Endothelial cell of umbilical vein (primary cell): ENCODE data around the gene SLC38A2. TPM values are rescaled to one million over a fixed set of nuclear protein-coding genes. Genes with fewer than 3 reads are reported as not detected.

Source experiments
- BruUV-seq: library from RNA; stranded (reverse); fragments of 400-500 nt; replicated peaks from 2 replicates; lab custom pipeline; 2021; lab: Mats Ljungman, UMichigan
- CTCF ChIA-PET: fragments of 300-600, 350-600 bp; sonication (Branson Sonifier 250); formaldehyde crosslinking; loops from one replicate; lab custom pipeline; 2021; ENCODE audit warnings: antibody characterized with exemption, inconsistent platforms; lab: Charles Lee
- POLR2A ChIA-PET: fragments of 300-600, 350-600 bp; sonication (Branson Sonifier 250); formaldehyde crosslinking; loops from one replicate; lab custom pipeline; 2021; ENCODE audit warnings: antibody characterized with exemption, inconsistent platforms; lab: Charles Lee
- DNase-seq: peaks from one replicate; pipeline ENCODE4 v3.0.0-alpha.2; 2011; ENCODE audit warnings: low read depth, low spot score
- FAIRE-seq: peaks from 2 replicates; lab custom pipeline; 2011; peaks lifted over from hg19 to GRCh38; lab: Jason Lieb, UNC
- H2AFZ ChIP-seq: 2 replicates; pipeline ENCODE4 v1.6.0; 2012; ENCODE audit warnings: low read depth, low read length, control low read depth, inconsistent platforms
- H3K27ac ChIP-seq: 2 replicates; pipeline ENCODE4 v1.5.1; 2011; ENCODE audit warnings: low read depth, mild to moderate bottlenecking, control low read depth, low read length, moderate library complexity; ENCODE audit not compliant: insufficient read depth
- H3K27me3 ChIP-seq, 2 experiments: 2 replicates each; pipeline versions ENCODE4 v1.6.0 to v1.6.1; 2011; ENCODE audit warnings: low read length in 2 of 2, mixed read lengths in 1 of 2; ENCODE audit not compliant: control insufficient read depth in 2 of 2, insufficient read depth in 2 of 2
- H3K36me3 ChIP-seq, 2 experiments: 2 replicates in 1 of 2; 3 replicates in 1 of 2; pipeline ENCODE4 v1.5.1; 2011; ENCODE audit warnings: low read length in 2 of 2, mild to moderate bottlenecking in 1 of 2, moderate library complexity in 1 of 2; ENCODE audit not compliant: control insufficient read depth in 2 of 2, insufficient read depth in 2 of 2; ENCODE audit errors: extremely low read depth in 1 of 2
- H3K4me1 ChIP-seq: 3 replicates; pipeline ENCODE4 v1.5.1; 2011; ENCODE audit warnings: mild to moderate bottlenecking, low read length; ENCODE audit not compliant: control insufficient read depth, insufficient read depth; ENCODE audit errors: extremely low read depth
- H3K4me2 ChIP-seq: 2 replicates; pipeline ENCODE4 v1.6.1; 2011; ENCODE audit warnings: low read length, control low read depth, mixed read lengths; ENCODE audit not compliant: insufficient read depth
- H3K4me3 ChIP-seq, 3 experiments: fragments of 200-600 bp in 1 of 3; sonication (generic), shearing (Covaris generic) in 1 of 3; replicated peaks in 1 of 3; 2 replicates each; pipeline ENCODE4 v1.5.1; 2011 to 2016; ENCODE audit warnings: control low read depth in 3 of 3, low read length in 3 of 3, mild to moderate bottlenecking in 2 of 3, inconsistent platforms in 1 of 3, low read depth in 1 of 3, moderate library complexity in 1 of 3; ENCODE audit not compliant: insufficient read depth in 1 of 3
- H3K79me2 ChIP-seq: 2 replicates; pipeline ENCODE4 v1.6.0; 2012; ENCODE audit warnings: low read length, inconsistent platforms; ENCODE audit not compliant: control insufficient read depth, insufficient read depth
- H3K9ac ChIP-seq: replicated peaks from 2 replicates; pipeline ENCODE3; 2011; ENCODE audit warnings: low read length, control low read depth; ENCODE audit not compliant: insufficient read depth; ENCODE audit errors: extremely low read depth
- H3K9me1 ChIP-seq: replicated peaks from 3 replicates; pipeline ENCODE4 v1.6.0; 2011; ENCODE audit warnings: mild to moderate bottlenecking, low read length; ENCODE audit not compliant: control insufficient read depth, insufficient read depth; ENCODE audit errors: extremely low read depth
- H3K9me3 ChIP-seq: replicated peaks from 2 replicates; pipeline ENCODE4 v1.5.1; 2012; ENCODE audit warnings: low read length, inconsistent platforms; ENCODE audit not compliant: control insufficient read depth, insufficient read depth
- H4K20me1 ChIP-seq: replicated peaks from 2 replicates; pipeline ENCODE3; 2011; ENCODE audit warnings: mild to moderate bottlenecking, low read length; ENCODE audit not compliant: control insufficient read depth, insufficient read depth; ENCODE audit errors: extremely low read depth
- EZH2 ChIP-seq: IDR thresholded peaks from 2 replicates; pipeline ENCODE4 v1.6.1; 2012; ENCODE audit warnings: borderline replicate concordance, low read depth, mild to moderate bottlenecking, moderate library complexity, low read length, inconsistent platforms; ENCODE audit not compliant: severe bottlenecking
- FOS ChIP-seq: IDR thresholded peaks from 2 replicates; pipeline ENCODE4 v1.6.1; 2011; ENCODE audit warnings: mild to moderate bottlenecking, low read length, moderate library complexity, borderline replicate concordance; ENCODE audit not compliant: insufficient read depth
- MYC ChIP-seq: IDR thresholded peaks from one replicate; pipeline ENCODE4 v1.6.1; 2011; ENCODE audit warnings: mild to moderate bottlenecking, low read depth, low read length
- POLR2A ChIP-seq: IDR thresholded peaks from 2 replicates; pipeline ENCODE4 v1.6.1; 2012; ENCODE audit warnings: low read depth, mild to moderate bottlenecking, control low read depth, low read length
- POLR2AphosphoS5 ChIP-seq: IDR thresholded peaks from 2 replicates; pipeline ENCODE4 v1.6.1; 2012; ENCODE audit warnings: low read depth, mild to moderate bottlenecking, control low read depth, low read length, moderate library complexity; ENCODE audit not compliant: insufficient read depth
- dilution Hi-C: fragments of 300-500 bp; cut with MboI; formaldehyde crosslinking; loops from one replicate; pipeline ENCODE4 v1.15.0; 2019; ENCODE audit warnings: low sequenced_read_pairs; ENCODE audit not compliant: extremely low pct_ligation_motif_present
- intact Hi-C: fragments of 100-400 bp; cut with micrococcal nuclease; formaldehyde crosslinking; loops from one replicate; pipeline ENCODE4 v1.10.0; 2022
- polyA plus RNA-seq, 4 experiments: library from polyadenylated mRNA; depleted of rRNA in 3 of 4; stranded (reverse) in 3 of 4; unstranded in 1 of 4; fragments of >200 nt; gene quantifications; 2 replicates each; pipeline versions ENCODE4 v1.2.1 to v1.2.3, GENCODE V29; 2011 to 2012; ENCODE audit warnings: missing spikeins in 1 of 4
- total RNA-seq: library from RNA; stranded (reverse); gene quantifications from 2 replicates; pipeline ENCODE4 v1.2.3, GENCODE V29; 2021
- TF ChIP-seq, protein P1 (sequence below), 2 donors: IDR thresholded peaks; 1 replicate in 1 of 2; 2 replicates in 1 of 2; pipeline ENCODE4 v1.5.1; 2011; ENCODE audit warnings: low read length in 2 of 2, mild to moderate bottlenecking in 2 of 2, moderate library complexity in 2 of 2, control low read depth in 1 of 2, inconsistent platforms in 1 of 2, low read depth in 1 of 2; ENCODE audit not compliant: insufficient read depth in 1 of 2; ENCODE audit errors: extremely low read depth in 1 of 2
- TF ChIP-seq, protein P2 (sequence below): IDR thresholded peaks from 2 replicates; pipeline ENCODE4 v1.6.1; 2011; ENCODE audit not compliant: insufficient read depth, insufficient read length

SLC38A2 gene
- total and polyA plus RNA-seq, 2 donors (not counting 3 experiments of a cell fraction or from before 2014, with no cell fraction given): 267 to 427 TPM

DNA sequence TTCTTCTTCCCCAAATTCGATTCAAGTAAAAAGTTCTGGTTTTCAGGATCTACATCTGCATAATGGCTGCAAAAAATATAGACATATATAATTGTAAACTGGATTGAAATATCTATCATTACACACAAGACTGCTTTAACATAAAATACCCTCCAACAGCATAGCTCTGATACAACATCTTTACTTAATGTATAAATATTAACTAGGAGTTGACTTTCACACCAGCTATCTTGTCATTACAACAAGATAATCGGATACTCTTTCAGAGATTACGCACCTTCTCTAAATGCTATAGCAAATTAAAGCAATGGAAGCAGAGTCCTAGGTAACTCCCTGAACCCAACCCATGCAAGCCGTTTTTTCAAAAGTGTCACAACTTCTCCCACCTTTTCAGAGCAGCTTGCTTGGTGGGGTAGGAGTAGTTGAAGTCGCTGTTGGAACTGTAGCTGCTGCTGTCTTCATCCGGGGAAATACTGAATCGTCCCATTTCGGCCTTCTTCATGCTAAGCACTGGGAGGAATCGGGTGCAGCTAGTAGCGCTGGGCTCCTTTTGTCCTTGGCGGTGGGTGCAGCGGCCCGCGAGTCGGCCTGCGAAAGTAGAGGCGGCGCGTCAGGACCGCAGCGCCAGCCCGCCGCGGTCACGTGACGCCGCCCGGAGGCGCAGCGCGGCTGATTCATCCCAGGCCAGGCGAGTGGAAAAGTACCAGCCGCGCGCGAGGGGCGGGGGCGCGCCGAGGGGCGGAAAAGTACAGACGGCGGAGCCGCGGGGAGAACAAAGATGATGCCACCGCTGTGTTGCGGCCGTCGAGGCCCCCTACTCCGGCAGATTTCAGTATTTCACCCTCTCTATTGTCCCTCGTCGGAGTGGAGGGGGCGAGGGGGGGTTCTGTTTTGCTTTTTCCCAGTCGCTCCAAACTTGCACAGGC lies 1.5 kb downstream of the SLC38A2 start:
- dilution Hi-C loops (no loop called here), intact Hi-C loops (loop anchor here (1.0 to 5.0 kb wide), 5 partner anchors 104 to 1446 kb away; partner anchors contain the start of genes HDAC7, SCAF11 and SLC38A1)
- peak overlapping the region; percentile 90 to 98 (median 91) for H3K4me3 ChIP-seq
- H3K36me3 ChIP-seq: peaks cover 32 to 50% of the 10 kb centered on the region in 2 experiments
- ChIA-PET POLR2A (interaction anchor here (0.6 to 3.2 kb wide), 6 partner anchors 8 to 290 kb away, joined by 3 to 20 read pairs (median 6); no protein-coding TSS in a partner anchor), CTCF (interaction anchor here (2.8 kb wide), 1 partner anchor 290 kb away, joined by 15 read pairs; no protein-coding TSS in a partner anchor)
- no peaks in the 10 kb centered on the region for H3K9me1 ChIP-seq
- FAIRE-seq (peak; percentile 58), DNase-seq (peak; percentile 88)
- H4K20me1 ChIP-seq: peaks cover 26% of the 10 kb centered on the region
- BruUV-seq: no TSS peak
- no peaks in the 10 kb centered on the region for H3K27me3 ChIP-seq
- no peak overlapping the region for H2AFZ ChIP-seq
- H3K4me2 ChIP-seq: peak overlapping the region; percentile 98
- H3K4me1 ChIP-seq: peaks cover 45% of the 10 kb centered on the region
- H3K27ac ChIP-seq: peak overlapping the region; percentile 83
- H3K9ac ChIP-seq: peak overlapping the region; percentile 97
- peaks cover 68% of the 10 kb centered on the region for H3K79me2 ChIP-seq
- TF ChIP-seq POLR2AphosphoS5: peak; percentile 97
- TF ChIP-seq, protein P1, sequence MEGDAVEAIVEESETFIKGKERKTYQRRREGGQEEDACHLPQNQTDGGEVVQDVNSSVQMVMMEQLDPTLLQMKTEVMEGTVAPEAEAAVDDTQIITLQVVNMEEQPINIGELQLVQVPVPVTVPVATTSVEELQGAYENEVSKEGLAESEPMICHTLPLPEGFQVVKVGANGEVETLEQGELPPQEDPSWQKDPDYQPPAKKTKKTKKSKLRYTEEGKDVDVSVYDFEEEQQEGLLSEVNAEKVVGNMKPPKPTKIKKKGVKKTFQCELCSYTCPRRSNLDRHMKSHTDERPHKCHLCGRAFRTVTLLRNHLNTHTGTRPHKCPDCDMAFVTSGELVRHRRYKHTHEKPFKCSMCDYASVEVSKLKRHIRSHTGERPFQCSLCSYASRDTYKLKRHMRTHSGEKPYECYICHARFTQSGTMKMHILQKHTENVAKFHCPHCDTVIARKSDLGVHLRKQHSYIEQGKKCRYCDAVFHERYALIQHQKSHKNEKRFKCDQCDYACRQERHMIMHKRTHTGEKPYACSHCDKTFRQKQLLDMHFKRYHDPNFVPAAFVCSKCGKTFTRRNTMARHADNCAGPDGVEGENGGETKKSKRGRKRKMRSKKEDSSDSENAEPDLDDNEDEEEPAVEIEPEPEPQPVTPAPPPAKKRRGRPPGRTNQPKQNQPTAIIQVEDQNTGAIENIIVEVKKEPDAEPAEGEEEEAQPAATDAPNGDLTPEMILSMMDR (IDR thresholded peaks at IDR 0.05; ENCODE audit: extremely low read depth in 1 of 2, insufficient read depth in 1 of 2, low read depth in 1 of 2, low read length in 2 of 2): no peak
- TF ChIP-seq, protein P2, sequence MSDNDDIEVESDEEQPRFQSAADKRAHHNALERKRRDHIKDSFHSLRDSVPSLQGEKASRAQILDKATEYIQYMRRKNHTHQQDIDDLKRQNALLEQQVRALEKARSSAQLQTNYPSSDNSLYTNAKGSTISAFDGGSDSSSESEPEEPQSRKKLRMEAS: peak; percentile 78
- no peak for TF ChIP-seq MYC
- peak; percentile 91 for TF ChIP-seq POLR2A
- no peak for TF ChIP-seq EZH2
- peak; percentile 69 for TF ChIP-seq FOS
- H3K9me3 ChIP-seq: no peaks in the 10 kb centered on the region
